ENCODE results near the gene MMP28.
A peak's percentile ranks its signal among the peaks of the same experiment; 100 is the strongest.

MMP28 gene

DNA sequence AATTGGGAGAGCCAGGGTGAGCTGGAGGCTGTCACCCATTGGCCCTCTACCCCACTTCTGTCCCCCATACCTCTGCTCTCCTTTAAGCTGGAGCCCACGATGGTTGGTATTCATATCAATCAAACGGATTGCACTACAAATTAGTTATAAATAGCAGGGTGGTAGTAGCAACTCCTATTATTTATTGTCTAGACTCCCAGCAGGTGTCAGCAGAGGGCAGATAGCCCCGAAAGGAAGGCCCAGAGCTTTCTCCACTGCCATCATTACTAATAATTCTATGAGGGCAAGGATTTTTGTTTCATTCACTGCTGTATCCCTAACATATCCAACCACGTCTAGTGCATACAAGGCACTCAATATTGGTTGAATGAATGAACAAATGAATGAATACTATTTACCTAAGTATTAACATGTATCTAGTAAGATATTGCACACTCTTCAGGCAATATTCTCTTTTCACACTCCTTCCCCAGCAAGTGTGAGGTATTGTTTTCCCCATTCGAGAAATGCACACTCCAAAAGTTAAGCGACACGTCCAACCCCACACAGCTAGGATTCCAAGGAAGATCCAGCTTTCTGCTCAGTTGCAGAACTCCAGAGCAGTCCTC is 28.4 kb downstream of the MMP28 start:
- Histone ChIP-seq H3K9me2 (replicated peaks; ENCODE audit: control insufficient read depth, low read length) (no peaks in the 10 kb centered on the region), H3F3A (ENCODE audit: control insufficient read depth, insufficient read depth) (no peaks in the 10 kb centered on the region), H3K27me3 (ENCODE audit: control insufficient read depth, low read length) (peaks cover 6% of the 10 kb centered on the region; the same call in 1 of the 2 replicates), H3K79me2 (ENCODE audit: control insufficient read depth, low read length) (no peaks in the 10 kb centered on the region), H3K27ac (ENCODE audit: low read depth, low read length) (no peak overlapping the region), H3K4me2 (ENCODE audit: low read length) (no peak overlapping the region), H3K36me3 (ENCODE audit: control insufficient read depth, low read length) (no peaks in the 10 kb centered on the region), H4K20me1 (ENCODE audit: control insufficient read depth, insufficient read depth, low read depth, low read length) (no peaks in the 10 kb centered on the region), H3K9me3 (ENCODE audit: control insufficient read depth, insufficient read depth, low read length) (no peaks in the 10 kb centered on the region), H3K4me3 (ENCODE audit: low read length) (no peak overlapping the region), H3K4me1 (ENCODE audit: control insufficient read depth, low read length) (peaks cover 12% of the 10 kb centered on the region)
- no peak for TF ChIP-seq EZH2phosphoT487 (IDR thresholded peaks at IDR 0.05; ENCODE audit: borderline replicate concordance, low read length)
- TF ChIP-seq CTCF (IDR thresholded peaks at IDR 0.05; ENCODE audit: low read depth, low read length, poor library complexity, severe bottlenecking) = peak; percentile 46

DNA sequence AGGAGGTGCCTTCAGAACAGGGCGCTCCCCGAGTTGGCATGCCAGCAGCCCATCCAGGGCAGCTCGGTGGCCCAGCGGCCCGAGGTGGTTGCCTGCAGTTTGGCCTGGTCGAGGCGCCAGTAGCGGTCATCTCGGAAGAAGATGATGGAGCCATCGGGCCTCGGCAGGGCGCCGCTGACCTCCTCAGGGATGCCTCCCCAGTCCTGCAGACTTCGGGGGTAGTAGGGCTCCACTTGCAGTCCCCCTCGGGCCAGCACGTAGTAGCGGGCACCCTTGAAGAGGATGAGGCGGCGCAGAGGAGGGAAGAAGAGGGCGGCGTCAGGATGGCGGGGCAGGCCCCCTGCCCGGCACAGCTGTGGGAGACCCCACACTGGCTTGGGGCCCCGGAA is 29.0 kb downstream of the MMP28 start:
- peaks cover 12% of the 10 kb centered on the region for H3K4me1 ChIP-seq (ENCODE audit: control insufficient read depth, low read length)
- no peaks in the 10 kb centered on the region for H3F3A ChIP-seq (ENCODE audit: control insufficient read depth, insufficient read depth)
- TF ChIP-seq CTCF (IDR thresholded peaks at IDR 0.05; ENCODE audit: low read depth, low read length, poor library complexity, severe bottlenecking) (no peak), EZH2phosphoT487 (IDR thresholded peaks at IDR 0.05; ENCODE audit: borderline replicate concordance, low read length) (no peak)
- H3K9me2 ChIP-seq (replicated peaks; ENCODE audit: control insufficient read depth, low read length) = no peaks in the 10 kb centered on the region
- peaks cover 6% of the 10 kb centered on the region; the same call in 1 of the 2 replicates for H3K27me3 ChIP-seq (ENCODE audit: control insufficient read depth, low read length)
- H3K4me2 ChIP-seq (ENCODE audit: low read length) = no peak overlapping the region
- H3K27ac ChIP-seq (ENCODE audit: low read depth, low read length) = no peak overlapping the region
- no peaks in the 10 kb centered on the region for H3K79me2 ChIP-seq (ENCODE audit: control insufficient read depth, low read length)
- no peak overlapping the region for H3K4me3 ChIP-seq (ENCODE audit: low read length)
- no peaks in the 10 kb centered on the region for H3K9me3 ChIP-seq (ENCODE audit: control insufficient read depth, insufficient read depth, low read length)
- no peaks in the 10 kb centered on the region for H3K36me3 ChIP-seq (ENCODE audit: control insufficient read depth, low read length)
- H4K20me1 ChIP-seq (ENCODE audit: control insufficient read depth, insufficient read depth, low read depth, low read length) = no peaks in the 10 kb centered on the region

- Histone ChIP-seq H3K36me3 (ENCODE audit: control insufficient read depth, low read length) (no peaks in the 10 kb centered on the region), H3K79me2 (ENCODE audit: control insufficient read depth, low read length) (no peaks in the 10 kb centered on the region), H3F3A (ENCODE audit: control insufficient read depth, insufficient read depth) (no peaks in the 10 kb centered on the region), H3K4me2 (ENCODE audit: low read length) (no peak overlapping the region), H3K9me3 (ENCODE audit: control insufficient read depth, insufficient read depth, low read length) (no peaks in the 10 kb centered on the region), H3K27me3 (ENCODE audit: control insufficient read depth, low read length) (peaks cover 6% of the 10 kb centered on the region; the same call in 1 of the 2 replicates), H3K4me3 (ENCODE audit: low read length) (no peak overlapping the region), H3K9me2 (replicated peaks; ENCODE audit: control insufficient read depth, low read length) (no peaks in the 10 kb centered on the region), H3K27ac (ENCODE audit: low read depth, low read length) (no peak overlapping the region), H4K20me1 (ENCODE audit: control insufficient read depth, insufficient read depth, low read depth, low read length) (no peaks in the 10 kb centered on the region), H3K4me1 (ENCODE audit: control insufficient read depth, low read length) (peaks cover 12% of the 10 kb centered on the region)
- no peak for TF ChIP-seq EZH2phosphoT487 (IDR thresholded peaks at IDR 0.05; ENCODE audit: borderline replicate concordance, low read length)
- TF ChIP-seq CTCF (IDR thresholded peaks at IDR 0.05; ENCODE audit: low read depth, low read length, poor library complexity, severe bottlenecking) = no peak
These were observed 29.5 kb downstream of the MMP28 start for GRCh38 chr17:35765756-35766488.
